Measurements from ENCODE around the gene ECHDC3. TPM values are rescaled to one million over a fixed set of nuclear protein-coding genes. Genes with fewer than 3 reads are reported as not detected.

Gene ECHDC3
- total and polyA plus RNA-seq, 2 donors (not counting 3 experiments of a cell fraction or from before 2014, with no cell fraction given) = 6.0 to 7.3 TPM

- no peaks in the 10 kb centered on the region for H3K36me3 ChIP-seq (ENCODE audit: control insufficient read depth in 2 of 2, extremely low read depth in 1 of 2, insufficient read depth in 2 of 2, low read length in 2 of 2)
- no peak for TF ChIP-seq JUN (IDR thresholded peaks at IDR 0.05; ENCODE audit: borderline replicate concordance, insufficient read depth, insufficient read length, low read depth)
- TF ChIP-seq POLR2A (IDR thresholded peaks at IDR 0.05; ENCODE audit: low read depth, low read length) = no peak
- no peak for TF ChIP-seq GATA2 (IDR thresholded peaks at IDR 0.05; ENCODE audit: insufficient read depth, insufficient read length, low read depth, low read length)
- TF ChIP-seq MYC (IDR thresholded peaks at IDR 0.05; ENCODE audit: low read depth, low read length) = no peak
- TF ChIP-seq MAX (IDR thresholded peaks at IDR 0.05; ENCODE audit: insufficient read depth, insufficient read length) = no peak
- TF ChIP-seq EZH2 (IDR thresholded peaks at IDR 0.05; ENCODE audit: borderline replicate concordance, low read depth, low read length, severe bottlenecking) = no peak
- no peak for TF ChIP-seq FOS (IDR thresholded peaks at IDR 0.05; ENCODE audit: borderline replicate concordance, insufficient read depth, low read length)
- TF ChIP-seq CTCF (IDR thresholded peaks at IDR 0.05; ENCODE audit: extremely low read depth in 1 of 2, insufficient read depth in 1 of 2, low read depth in 1 of 2, low read length in 2 of 2) = no peak
- no peak for TF ChIP-seq POLR2AphosphoS5 (IDR thresholded peaks at IDR 0.05; ENCODE audit: insufficient read depth, low read depth, low read length)
- DNase-seq (ENCODE audit: low read depth, low spot score) (no peak), FAIRE-seq (no peak)
- no peak overlapping the region for H3K4me3 ChIP-seq (replicated peaks in 1 of 3; ENCODE audit: insufficient read depth in 1 of 3, low read depth in 1 of 3, low read length in 3 of 3)
- no peak overlapping the region for H3K9ac ChIP-seq (replicated peaks; ENCODE audit: extremely low read depth, insufficient read depth, low read length)
- no peaks in the 10 kb centered on the region for H3K9me3 ChIP-seq (replicated peaks; ENCODE audit: control insufficient read depth, insufficient read depth, low read length)
- ChIA-PET POLR2A (no interaction called here), CTCF (no interaction called here)
- H3K4me2 ChIP-seq (ENCODE audit: insufficient read depth, low read length) = no peak overlapping the region
- dilution Hi-C loops (cut with MboI; ENCODE audit: extremely low pct_ligation_motif_present, low sequenced_read_pairs) (loop anchor here (25.0 kb wide), 1 partner anchor 251 kb away; no protein-coding TSS in a partner anchor), intact Hi-C loops (cut with micrococcal nuclease) (no loop called here)
- no TSS peak for BruUV-seq (replicated peaks)
- H3K79me2 ChIP-seq (ENCODE audit: control insufficient read depth, insufficient read depth, low read length) = no peaks in the 10 kb centered on the region
- H3K27me3 ChIP-seq (ENCODE audit: control insufficient read depth in 2 of 2, insufficient read depth in 2 of 2, low read length in 2 of 2) = peaks cover 0 to 1% of the 10 kb centered on the region in 2 experiments
- H3K4me1 ChIP-seq (ENCODE audit: control insufficient read depth, extremely low read depth, insufficient read depth, low read length) = peaks cover 2% of the 10 kb centered on the region
- no peaks in the 10 kb centered on the region for H4K20me1 ChIP-seq (replicated peaks; ENCODE audit: control insufficient read depth, extremely low read depth, insufficient read depth, low read length)
- H3K27ac ChIP-seq (ENCODE audit: insufficient read depth, low read depth, low read length) = no peak overlapping the region
- no peaks in the 10 kb centered on the region for H3K9me1 ChIP-seq (replicated peaks; ENCODE audit: control insufficient read depth, extremely low read depth, insufficient read depth, low read length)
- no peak overlapping the region for H2AFZ ChIP-seq (ENCODE audit: low read depth, low read length)
Observed at GRCh38 chr10:11762706-11763500, 20.7 kb downstream of the ECHDC3 start.
